ENCODE measurements around the gene SH3BP5.

SH3BP5 gene

DNA sequence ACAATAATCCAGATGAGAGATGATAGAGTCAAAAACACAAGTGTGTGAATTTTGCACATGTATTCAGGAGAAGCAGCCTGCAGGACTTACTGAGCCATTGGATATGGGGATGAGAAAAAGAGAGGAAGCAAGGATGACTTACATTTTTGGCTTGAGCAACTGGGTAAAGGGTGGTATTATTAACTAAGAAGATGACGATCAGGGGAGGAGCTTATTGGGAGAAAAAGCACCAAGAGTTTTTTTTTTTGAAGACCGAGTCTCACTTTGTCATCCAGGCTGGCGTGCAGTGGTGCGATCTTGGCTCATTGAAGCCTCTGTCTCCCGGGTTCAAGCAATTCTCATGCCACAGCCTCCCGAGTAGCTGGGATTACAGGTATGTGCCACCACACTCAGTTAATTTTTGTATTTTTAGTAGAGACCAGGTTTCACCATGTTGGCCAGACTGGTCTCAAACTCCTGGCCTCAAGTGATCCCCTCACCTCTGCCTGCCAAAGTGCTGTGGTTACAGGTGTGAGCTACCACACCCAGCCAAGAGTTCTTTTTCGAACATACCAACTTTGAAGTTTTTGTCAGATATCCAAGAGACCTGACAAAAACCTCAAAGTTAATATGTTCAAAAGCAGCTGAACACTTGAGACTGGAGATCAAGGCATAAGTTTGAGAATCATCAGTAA is 14.8 kb upstream of the SH3BP5 start:
- DNase-seq = no peak

DNA sequence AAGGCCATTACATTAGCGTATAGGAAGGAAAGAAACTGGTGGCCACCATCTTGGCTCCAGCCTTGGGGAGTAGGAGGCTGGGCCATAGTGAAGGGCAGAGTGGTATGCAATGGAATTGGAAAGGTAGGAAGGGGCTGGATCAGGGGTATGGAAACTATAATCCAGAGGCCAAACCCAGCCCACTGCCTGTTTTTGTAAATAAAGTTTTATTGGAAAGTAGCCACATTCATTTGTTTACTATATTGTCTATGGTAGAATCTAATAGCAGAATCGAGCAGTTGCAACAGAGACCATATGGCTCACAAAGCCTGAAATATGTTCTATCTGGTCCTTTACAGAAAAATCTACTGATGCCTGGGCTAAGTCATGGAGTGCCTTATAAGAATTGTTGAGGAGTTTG is 14.1 kb upstream of the SH3BP5 start:
- DNase-seq = peak in 1 of 2 experiments; percentile 4

DNA sequence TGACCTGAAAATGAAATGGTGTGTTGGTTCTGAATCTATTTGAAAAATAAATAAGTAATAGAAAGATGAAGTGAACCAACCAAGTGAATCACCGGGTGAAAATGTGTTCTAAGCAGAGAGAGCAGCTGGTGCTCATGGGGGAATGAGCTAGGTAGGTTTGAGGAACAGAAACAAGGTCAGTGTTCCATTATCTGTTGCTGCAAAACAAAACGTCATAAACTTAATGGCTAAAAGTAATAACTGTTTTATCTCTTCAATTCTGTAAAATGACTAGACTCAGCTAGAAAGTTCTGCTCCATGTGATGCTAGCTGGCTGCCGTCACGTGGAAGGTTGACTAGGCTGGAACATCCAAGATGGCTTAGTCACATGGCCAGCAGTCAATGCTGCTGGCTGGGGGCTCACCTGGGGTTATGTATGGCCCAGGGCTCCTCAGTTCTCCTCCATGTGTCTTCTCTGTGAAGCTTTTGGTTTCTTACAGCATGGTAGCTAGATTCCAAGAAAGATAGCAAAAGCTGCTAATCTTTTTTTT is 13.3 kb upstream of the SH3BP5 start:
- no peak for DNase-seq

DNA sequence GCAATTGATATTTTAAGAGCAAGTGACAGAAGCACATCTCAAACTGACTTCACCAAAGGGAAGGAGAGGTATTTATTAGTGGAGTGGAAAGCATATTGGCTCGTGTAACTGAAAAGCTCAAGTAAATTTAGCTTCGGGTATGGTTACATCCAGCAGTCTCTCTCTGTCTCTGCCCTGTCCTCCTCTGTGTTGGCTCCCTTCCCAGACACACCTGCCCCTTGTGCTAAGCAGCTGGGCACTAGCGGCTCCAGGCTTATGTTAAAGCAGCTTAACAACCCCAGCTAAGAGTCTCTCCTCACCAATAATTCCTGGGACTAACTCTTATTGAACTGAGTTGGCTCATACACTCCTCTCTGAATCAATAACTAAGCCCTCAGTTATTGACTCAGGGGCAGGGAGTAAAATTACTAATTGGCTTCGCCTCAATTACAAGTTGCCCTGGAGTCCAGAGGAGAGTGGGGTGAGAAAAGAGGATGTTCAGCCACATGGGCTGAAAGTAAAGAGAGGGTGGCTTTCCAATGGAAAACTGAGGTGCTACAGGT is 12.8 kb upstream of the SH3BP5 start:
- peak; percentile 94 to 95 for DNase-seq

DNA sequence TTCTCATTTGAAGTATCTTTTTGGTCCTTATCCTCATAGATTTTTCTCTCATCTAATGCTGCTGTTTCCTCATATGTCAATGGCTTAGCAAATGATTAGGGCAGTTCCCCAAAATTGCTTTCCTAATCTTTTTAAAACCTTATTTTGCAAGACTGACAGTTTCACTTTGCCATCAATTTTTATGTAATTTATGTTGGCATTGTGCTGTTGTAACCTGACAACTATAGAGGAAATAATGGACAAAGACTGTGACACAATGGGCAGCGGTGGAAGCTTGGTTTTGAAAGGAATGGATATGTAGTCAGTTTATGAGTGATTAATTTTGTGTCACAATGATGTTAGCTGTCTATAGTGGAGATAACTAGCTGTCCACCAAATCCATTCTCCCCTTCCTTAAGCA is 10.6 kb upstream of the SH3BP5 start:
- no peak for DNase-seq

DNA sequence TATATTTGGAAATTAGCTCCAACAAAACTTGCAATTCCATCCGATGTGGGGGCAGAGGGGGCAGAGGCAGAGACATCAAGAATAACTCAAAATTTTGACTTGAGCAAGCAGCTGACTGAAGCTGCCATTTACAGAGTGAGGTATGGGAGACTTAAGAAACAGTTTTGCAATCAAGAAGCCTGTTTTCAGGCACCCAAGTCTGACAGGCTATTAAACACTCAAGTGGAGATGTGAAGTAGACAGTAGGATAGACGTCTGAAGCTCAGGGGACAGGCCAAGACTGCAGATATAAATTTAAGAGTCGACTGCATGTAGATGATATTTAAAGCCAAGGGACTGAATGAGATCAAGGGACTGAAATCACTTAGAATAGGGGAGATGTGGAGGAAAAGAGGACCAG is 9.9 kb upstream of the SH3BP5 start:
- no peak for DNase-seq

DNA sequence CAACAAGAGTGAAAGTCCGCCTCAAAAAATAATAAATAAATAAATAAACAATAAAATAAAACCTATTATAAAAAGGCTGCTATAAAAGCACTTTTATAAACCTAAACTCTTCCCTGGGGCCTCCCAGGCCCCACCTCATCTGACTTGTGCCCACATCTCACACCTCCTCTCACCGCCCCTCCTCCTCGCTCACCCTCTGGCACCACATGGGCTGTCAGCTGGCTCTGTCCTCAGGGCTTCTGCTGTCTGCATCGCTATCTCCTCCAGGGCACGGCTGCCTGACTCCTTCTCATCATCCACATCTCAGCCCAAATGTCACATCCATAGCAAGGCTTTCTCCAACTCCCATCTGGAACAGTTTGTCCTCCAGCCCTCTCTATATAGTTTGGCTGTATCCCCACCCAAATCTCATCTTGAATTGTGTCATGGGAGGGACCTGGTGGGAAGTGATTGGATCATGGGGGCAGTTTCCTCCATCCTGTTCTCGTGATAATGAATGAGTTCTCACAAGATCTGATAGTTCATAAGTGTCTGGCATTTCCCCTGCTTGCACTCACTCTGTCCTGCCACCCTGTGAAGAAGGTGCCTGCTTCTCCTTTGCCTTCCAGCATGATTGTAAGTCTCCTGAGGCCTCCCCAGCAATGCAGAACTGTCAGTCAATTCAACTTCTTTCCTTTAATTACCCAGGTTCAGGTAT is 8.8 kb upstream of the SH3BP5 start:
- peak; percentile 40 to 63 for DNase-seq

DNA sequence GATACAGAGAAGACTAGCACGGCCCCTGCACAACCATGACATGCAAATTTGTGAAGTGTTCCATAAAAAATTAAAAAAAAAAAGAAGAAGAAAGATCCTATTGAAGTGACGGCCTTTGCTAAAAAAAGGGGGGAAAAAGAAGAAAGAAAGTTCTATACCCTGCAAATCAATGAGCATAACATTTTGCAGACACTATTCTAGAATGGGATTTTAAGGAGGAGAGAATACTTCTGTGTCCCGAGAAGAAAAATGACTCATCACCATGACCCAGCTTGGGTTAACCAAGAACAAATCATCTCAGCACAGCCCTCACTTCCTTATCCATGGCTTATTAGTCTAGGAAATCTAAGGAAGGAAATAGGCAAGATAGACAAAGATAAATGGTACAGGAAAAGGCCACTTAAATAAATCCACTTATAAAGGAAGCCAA is 7.4 kb upstream of the SH3BP5 start:
- no peak for DNase-seq

DNA sequence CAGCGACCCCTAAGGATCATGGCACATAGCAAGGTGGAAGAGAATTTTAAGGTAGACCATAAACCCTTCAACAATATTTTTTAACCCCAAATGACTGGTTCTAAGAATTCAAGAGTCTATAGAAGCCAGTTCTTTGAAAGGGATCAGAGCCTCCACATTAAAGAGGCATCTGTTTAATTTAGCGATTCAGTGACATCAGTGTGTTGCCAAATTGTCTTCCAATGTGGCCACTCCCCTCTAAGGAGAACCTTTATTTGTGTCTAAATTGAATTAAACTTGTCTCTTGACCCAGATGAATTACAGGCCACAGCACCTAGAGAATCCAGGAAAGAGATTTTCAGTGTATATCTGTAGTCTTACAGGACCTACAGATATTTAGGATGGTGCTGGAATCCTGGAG is 6.6 kb upstream of the SH3BP5 start:
- DNase-seq = no peak

DNA sequence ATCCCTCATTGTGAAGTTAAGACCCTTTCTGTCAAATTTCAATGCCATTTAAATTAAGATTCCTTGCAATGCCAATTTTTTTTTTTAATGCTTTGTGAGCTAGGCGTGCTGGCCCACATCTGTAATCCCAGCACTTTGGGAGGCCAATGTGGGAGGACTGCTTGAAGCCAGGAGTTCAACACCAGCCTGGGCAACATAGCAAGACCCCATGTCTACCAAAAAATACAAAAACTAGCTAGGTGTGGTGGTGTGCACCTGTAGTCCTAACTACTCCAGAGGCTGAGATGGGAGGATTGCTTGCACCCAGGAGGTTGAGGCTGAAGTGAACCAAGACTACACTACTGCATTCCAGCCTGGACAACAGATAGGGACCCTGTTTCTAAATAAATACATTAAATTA is 5.6 kb upstream of the SH3BP5 start:
- DNase-seq = no peak

DNA sequence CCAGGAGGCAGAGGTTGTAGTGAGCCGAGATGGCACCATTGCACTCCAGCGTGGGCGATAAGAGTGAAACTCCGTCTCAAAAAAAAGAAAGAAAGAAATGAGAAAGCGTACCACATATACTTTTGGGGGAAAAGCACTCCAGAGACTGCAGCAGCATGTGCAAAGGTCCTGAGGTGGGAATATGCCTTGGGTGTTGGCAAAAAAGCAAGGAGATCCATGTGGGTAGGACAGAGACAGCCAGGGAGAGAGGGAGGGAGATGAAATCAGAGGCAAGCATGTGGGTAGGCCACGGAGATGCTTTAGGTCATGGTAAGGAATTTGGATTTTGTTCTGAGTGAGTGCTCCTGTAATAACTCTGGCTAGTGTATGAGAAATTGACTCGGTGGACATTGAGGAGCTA is 3.7 kb upstream of the SH3BP5 start:
- DNase-seq = no peak

DNA sequence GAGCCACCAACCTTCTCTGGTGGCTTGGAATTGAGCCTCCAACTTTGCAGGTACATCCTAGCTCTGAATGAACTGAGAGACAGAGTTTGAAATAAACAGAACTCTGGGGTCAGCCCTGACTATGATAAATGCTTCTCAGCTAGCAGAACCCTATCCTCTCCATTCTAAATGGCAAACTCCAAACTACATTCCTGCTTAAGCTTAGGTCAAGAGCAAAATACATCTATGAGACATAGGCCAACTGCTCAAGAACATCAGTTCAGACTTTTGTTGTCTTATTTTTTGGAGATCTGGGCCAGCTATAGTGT is 1.5 kb upstream of the SH3BP5 start:
- no peak for DNase-seq

DNA sequence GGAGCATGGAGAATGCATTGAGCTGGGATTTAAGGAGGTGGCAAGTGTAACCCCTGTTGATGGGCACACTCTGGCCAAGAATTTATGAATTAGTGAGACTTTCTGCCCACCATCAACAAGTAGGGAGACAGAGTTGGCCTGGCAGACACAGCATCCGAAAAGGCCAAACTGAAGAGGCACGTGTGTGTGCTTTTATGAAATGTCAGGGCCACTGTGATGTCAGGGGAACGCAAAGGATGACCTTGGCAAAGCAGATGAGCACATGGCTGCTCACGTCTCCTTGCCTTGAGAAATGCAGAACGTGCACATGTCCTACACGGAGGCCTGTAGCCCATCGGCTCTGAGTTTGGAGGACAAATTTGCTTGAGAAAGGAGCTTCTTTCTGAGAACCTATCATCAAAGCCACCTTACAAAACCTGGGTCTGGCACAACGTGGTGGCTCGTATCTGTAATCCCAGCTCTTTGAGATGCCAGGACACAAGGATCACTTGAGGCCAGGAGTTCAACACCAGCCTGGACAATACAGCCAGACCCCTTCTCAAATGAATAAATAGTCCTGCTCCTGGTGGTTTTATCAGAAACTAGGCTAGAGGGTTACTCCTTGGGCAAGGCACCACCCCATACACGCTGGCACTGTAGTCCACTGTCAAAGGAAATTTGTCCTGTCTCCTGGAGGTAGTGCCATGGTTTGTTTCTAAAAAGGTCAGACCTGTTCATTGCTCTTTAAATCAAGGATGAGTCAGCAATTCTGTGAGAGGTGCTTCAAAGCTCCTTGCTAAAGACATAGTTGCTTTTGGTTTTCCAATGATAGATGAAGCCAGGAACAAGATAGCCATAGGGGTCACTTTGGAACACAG is 941 bp upstream of the SH3BP5 start:
- no peak for DNase-seq

DNA sequence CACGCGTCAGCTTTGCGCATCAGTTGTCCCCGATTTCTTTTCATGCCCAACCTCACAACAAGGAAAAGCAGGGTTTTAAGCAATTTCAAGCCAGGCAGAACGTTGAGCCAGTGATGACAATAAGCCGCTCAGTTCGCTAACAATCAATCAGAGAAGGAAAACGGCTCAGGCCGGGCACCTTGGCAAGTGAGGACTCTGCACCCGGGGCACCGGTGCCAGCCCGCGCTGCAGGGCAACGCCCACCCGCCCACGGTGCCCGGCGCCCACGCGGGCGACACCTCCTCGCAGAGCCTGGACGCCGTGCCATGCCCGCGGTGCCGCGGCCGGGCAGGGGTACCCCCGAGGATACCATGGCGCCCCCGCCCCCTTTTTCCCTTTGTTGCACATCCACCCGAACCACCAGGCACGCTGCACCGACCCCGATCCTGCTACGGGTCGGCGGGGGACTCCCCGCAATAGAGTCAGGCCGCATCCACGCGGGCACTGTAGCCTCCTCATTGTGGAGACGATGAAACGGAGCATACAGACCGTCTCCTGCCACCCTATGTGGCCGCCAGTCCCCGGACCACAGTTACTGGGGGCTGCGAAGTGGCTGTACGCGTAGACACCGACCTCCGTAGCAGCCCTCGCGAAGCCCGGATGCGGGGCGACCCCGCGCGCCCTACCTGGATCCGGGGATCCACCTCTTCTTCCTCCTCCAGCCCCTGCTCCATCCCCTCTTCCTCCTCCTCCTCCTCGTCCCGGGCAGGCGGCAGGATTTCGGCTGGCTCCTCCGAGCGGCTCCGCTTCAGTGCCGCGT is 581 bp downstream of the SH3BP5 start:
- DNase-seq = peak in 1 of 2 experiments; percentile 25

DNA sequence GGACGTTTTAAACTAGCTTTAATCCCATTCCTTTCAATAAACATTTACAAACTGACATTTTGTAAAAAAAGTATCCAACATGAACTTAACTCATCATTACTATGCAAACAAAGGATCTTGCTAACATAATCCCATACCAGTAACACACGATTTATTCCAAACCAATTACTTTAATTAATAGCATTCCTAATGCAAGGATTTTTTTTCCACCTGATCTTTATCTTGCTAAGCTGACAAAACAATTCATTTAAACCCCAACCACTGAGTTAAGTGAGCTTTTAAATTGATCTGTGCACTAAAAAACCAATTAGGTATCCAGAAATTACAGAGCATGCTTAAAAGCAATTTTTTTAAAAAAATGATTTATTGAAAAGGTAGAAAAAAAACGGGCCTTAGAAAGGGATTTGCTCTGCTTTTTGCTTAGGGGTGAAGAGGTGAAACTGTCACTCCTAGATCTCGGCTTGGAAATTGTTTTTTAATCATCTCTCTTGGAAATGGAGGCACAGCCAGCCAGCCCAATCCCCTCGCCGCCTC is 1.2 kb downstream of the SH3BP5 start:
- DNase-seq = no peak

DNA sequence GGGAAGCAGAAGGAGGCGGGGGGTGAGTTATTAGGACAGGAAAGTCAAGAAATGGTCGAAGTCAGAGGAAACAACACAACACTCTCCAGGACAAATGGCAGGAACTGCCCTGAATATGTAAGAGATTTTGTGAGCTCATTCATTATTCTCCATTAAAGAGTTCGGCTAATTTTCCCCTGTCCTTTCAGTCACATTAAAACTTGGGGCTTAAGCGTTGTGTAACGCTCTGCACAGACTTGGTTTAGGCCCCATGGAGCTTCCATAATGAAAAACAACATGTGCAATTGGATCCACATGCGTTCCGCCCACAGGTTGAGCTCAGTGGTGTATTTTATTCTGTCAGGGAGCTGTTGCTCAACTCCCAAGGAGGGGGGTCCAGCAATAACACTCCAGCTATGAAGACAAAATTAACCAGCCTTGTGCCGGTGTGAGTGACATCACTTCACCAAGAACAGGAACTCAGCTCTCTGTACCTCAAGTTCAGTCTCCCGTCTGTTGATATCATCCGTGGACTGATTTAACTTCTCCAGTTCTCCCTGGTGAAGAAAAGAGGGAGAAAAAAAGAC is 2.3 kb downstream of the SH3BP5 start:
- DNase-seq = no peak

DNA sequence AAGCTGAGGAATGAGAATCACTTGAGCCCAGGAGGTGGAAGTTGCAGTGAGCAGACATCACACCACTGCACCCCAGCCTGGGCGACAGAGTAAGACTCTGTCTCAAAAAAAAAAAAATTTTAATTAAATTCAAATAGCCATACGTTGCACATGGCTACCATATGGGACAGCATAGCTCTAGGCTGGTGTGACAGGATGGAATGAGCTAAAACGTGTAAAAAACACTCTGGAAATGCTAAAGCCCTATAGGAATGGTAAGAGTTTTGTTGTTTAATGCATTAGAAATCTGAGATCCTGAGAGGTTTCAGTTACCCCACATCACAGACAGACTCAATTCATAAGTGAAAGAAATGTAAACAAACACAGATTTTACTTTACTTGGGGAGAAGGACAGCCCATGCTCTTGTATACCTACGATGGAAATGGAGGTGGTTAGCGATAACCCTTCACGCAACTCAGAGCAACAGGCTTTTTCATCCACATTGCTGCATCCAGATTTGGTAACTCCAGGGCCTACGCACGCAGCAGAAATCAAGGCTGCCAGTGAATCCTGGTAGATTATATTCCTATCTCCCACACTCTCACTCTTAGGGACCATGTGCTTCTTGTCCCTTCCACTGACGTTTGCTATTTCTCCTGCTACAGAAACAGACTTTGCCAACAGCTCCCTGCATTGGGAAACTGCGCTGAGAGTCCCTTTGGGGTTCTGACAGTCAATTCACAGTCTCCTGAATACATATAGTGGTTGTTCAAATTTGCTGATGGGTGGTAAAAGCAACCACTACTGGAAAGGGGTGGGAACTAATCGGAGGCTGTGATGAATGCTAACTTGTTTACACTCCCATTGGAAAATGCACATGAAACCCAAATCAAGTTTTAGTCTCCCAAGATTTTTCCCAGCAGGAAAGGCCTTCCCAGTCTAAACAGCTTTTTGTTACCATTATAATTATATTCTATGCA is 3.1 kb downstream of the SH3BP5 start:
- no peak for DNase-seq

DNA sequence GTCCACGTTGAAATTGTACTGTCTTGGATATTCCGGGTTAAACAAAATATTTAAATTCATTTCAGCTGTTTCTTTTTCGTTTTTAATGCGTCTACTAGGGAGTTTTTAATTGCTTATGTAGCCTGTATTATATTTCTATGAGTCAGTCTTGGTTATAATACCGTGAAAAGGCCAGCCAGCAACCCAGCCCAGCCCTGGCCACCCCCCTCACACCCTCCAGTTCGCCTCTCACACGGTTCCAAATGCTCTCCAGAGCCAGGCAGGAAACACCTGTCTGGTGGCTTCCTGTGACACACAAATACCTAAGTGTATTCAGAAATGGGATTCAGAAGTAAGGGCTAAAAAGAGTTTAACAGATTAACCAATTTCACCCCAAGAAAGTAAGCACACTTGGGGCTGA is 4.4 kb downstream of the SH3BP5 start:
- no peak for DNase-seq

DNA sequence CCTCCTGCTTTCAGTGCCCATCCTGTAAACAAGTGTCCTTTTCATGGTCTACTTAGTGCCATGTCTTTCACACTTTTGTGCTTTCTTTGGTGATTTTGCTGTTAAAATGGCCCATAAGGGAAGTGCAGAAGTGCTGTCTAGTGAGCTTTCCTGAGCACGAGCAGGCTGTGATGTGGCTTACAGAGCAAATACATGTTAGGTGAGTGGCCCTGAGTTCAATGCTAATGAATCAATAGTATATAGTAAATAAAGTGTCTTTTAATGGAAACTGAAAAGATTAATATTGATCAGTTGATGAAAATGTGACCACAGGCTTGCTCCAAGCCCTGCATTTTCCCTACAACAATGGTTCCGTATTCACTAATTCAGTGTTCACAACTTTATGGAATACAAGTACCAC is 5.7 kb downstream of the SH3BP5 start:
- no peak for DNase-seq

DNA sequence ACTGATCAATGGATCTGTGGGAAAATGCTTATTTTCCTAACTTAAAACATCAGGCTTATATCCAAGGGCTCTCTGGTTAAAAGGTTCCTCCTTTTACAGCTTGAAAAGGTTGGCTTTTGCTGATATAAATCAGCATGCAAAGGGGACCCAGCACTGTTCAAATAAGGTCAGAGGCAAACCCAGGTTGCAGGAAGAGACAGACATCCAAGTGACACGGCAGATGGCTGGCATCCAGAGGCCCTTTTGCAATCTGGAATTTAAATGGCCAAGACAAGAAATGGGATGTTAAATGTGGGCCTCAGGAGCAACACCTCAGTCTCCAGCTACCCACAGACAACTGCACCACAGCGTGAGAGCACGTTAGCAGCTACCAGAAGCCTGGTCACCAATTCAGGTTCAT is 6.3 kb downstream of the SH3BP5 start:
- peak in 1 of 2 experiments; percentile 51 for DNase-seq

DNA sequence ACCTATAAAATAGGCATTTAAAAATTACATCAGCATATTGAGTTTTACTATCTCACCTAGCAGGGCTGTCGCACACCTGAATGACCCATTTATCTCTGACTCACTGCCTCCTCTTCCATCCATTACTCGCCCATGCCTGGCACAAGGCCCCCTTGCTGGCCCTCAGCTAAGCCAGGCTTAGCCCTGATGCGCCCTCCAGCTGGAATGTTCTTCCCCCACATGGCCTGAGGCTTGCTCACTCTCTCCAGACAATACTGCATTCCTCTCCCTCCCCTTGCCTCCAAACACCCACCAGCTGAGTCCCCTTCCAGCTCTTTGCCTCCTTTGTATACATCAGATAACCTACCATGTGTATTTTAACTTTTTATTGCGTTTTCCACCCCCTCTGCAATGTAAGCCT is 7.2 kb downstream of the SH3BP5 start:
- peak in 1 of 2 experiments; percentile 26 for DNase-seq

All from NCI-H524 (cell line).